WI38 (cell line): ENCODE results near the gene SLC7A5.

Experiments
- H3K4me3 ChIP-seq: 2 replicates; pipeline ENCODE4 v1.5.1; 2011; ENCODE audit warnings: low read depth, mild to moderate bottlenecking, control low read depth, low read length
- TF ChIP-seq, protein P1 (sequence below): IDR thresholded peaks from 2 replicates; pipeline ENCODE4 v1.5.1; 2012; ENCODE audit warnings: low read depth, mild to moderate bottlenecking, control low read depth, low read length

Gene SLC7A5

DNA sequence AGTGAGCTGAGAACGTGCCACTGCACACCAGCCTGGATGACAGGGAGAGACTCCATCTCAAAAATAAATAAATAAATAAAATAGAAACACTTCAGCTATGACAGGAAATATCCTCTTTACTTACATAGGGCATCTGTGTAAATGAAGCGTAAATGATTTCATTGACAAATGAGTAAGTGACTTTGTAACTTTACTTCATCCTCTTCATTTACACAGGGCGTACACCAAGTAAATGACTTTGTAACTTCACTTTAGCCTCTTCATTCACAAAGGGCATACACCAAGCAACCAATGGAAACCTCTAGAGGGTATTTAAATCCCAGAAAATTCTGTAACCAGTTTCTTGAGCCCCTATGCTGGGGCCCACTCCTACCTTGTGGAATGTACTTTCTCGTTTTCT, 87.3 kb downstream of the SLC7A5 start:
- TF ChIP-seq, protein P1, sequence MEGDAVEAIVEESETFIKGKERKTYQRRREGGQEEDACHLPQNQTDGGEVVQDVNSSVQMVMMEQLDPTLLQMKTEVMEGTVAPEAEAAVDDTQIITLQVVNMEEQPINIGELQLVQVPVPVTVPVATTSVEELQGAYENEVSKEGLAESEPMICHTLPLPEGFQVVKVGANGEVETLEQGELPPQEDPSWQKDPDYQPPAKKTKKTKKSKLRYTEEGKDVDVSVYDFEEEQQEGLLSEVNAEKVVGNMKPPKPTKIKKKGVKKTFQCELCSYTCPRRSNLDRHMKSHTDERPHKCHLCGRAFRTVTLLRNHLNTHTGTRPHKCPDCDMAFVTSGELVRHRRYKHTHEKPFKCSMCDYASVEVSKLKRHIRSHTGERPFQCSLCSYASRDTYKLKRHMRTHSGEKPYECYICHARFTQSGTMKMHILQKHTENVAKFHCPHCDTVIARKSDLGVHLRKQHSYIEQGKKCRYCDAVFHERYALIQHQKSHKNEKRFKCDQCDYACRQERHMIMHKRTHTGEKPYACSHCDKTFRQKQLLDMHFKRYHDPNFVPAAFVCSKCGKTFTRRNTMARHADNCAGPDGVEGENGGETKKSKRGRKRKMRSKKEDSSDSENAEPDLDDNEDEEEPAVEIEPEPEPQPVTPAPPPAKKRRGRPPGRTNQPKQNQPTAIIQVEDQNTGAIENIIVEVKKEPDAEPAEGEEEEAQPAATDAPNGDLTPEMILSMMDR: no peak

DNA sequence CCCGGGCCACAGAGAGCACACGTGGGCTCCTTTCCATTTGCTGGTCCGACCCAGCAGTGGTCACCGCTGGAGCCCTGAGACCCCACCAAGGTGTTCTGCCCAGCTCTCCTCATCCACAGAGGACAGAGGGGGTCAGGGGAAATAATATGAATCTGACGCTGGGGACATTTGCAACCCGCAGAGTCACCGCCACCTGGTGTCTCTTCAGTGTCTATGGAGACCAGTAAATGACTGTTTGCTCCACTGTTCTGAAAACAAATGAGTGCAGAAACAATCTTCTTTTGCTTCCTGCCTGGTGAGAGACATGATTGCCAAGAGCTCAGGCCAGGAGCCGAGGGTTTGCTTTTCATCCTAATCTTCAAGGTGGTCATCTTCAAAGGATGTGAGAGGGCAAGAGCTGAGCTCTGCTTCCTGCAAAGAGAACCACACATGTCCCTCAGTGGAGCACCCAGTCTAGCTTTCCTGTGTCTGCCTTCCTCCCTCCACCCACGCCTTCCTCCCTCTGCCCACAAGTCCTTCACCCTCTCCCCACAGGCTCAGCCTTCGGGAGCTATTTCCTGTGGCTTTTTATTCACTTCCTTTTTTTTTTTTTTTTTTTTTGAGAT, 88.8 kb downstream of the SLC7A5 start:
- TF ChIP-seq, protein P1: no peak

More for the DNA sequence above, 87.3 kb downstream of the SLC7A5 start:
- no peak overlapping the region for H3K4me3 ChIP-seq

More for the DNA sequence above, 88.8 kb downstream of the SLC7A5 start:
- no peak overlapping the region for H3K4me3 ChIP-seq
